Testis (tissue), 2 donors: ENCODE data around the gene VWA2.

Source experiments
- POLR2A ChIP-seq: fragments of 450-650 bp; IDR thresholded peaks from one replicate; pipeline ENCODE4 v1.6.1; 2017; ENCODE audit warnings: antibody characterized with exemption, mild to moderate bottlenecking, moderate library complexity
- TF ChIP-seq, protein P1 (sequence below), 3 experiments: fragments of 450-650 bp in 2 of 3; fragments of 200-600 bp in 1 of 3; sonication (generic) in 1 of 3; IDR thresholded peaks; one replicate each; pipeline ENCODE4 v1.5.1; 2016 to 2019; ENCODE audit warnings: antibody characterized with exemption in 3 of 3, mild to moderate bottlenecking in 2 of 3, moderate library complexity in 1 of 3

GRCh38 chr10:114195079-114195478 lies 44.0 kb upstream of the VWA2 start:
- TF ChIP-seq, protein P1, sequence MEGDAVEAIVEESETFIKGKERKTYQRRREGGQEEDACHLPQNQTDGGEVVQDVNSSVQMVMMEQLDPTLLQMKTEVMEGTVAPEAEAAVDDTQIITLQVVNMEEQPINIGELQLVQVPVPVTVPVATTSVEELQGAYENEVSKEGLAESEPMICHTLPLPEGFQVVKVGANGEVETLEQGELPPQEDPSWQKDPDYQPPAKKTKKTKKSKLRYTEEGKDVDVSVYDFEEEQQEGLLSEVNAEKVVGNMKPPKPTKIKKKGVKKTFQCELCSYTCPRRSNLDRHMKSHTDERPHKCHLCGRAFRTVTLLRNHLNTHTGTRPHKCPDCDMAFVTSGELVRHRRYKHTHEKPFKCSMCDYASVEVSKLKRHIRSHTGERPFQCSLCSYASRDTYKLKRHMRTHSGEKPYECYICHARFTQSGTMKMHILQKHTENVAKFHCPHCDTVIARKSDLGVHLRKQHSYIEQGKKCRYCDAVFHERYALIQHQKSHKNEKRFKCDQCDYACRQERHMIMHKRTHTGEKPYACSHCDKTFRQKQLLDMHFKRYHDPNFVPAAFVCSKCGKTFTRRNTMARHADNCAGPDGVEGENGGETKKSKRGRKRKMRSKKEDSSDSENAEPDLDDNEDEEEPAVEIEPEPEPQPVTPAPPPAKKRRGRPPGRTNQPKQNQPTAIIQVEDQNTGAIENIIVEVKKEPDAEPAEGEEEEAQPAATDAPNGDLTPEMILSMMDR (IDR thresholded peaks at IDR 0.05), result no peak
- TF ChIP-seq POLR2A, result no peak
